ENCODE measurements around the gene FSTL3.

Gene FSTL3

DNA sequence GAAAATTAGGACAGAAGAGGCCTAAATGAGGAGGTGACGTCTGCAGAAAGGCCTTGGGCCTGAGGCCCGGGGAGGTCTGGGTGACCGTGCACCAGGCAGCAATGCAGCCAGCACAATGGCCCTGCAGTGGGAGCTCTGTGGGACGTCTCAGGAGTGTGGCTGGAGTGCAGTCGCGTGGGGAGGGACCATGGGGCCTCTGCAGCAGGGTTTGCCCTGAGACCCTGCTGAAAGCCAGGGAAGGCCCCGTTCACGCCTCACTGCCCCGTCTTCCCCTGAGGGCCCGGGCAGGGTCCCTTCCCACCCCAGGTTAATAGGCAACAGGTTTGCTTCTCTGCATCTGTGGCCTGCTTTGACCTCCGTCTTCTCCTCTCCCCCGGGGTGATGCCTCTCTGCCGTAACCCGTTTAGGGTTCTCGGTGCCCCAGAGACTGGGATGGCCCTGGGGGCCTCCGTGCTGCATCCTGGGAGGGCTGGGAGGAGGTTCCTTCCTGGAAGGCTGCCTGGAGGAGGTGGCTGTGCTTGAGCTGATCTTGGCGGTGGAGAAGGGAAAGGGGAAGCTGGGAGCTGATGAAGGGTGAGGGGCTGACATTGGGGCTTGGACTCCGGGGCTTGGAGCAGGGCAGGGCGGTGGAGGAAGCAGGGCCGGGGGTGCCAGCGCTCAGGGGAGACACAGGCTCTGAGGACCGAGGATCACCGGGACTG is 42.2 kb downstream of the FSTL3 start:
- no peaks in the 10 kb centered on the region for H3K9me3 ChIP-seq (ENCODE audit: severe bottlenecking)
- H3K4me1 ChIP-seq (ENCODE audit: insufficient read depth, poor library complexity, severe bottlenecking): no peaks in the 10 kb centered on the region
- TF ChIP-seq, protein P1, sequence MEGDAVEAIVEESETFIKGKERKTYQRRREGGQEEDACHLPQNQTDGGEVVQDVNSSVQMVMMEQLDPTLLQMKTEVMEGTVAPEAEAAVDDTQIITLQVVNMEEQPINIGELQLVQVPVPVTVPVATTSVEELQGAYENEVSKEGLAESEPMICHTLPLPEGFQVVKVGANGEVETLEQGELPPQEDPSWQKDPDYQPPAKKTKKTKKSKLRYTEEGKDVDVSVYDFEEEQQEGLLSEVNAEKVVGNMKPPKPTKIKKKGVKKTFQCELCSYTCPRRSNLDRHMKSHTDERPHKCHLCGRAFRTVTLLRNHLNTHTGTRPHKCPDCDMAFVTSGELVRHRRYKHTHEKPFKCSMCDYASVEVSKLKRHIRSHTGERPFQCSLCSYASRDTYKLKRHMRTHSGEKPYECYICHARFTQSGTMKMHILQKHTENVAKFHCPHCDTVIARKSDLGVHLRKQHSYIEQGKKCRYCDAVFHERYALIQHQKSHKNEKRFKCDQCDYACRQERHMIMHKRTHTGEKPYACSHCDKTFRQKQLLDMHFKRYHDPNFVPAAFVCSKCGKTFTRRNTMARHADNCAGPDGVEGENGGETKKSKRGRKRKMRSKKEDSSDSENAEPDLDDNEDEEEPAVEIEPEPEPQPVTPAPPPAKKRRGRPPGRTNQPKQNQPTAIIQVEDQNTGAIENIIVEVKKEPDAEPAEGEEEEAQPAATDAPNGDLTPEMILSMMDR (IDR thresholded peaks at IDR 0.05; ENCODE audit: poor library complexity, severe bottlenecking): no peak
- no peak overlapping the region for H3K4me3 ChIP-seq (ENCODE audit: severe bottlenecking)
- ATAC-seq (ENCODE audit: low read depth) (no peak), DNase-seq (ENCODE audit: low spot score) (no peak)
- no peak overlapping the region for H3K27ac ChIP-seq (ENCODE audit: poor library complexity, severe bottlenecking)
- no peaks in the 10 kb centered on the region for H3K36me3 ChIP-seq (ENCODE audit: low read depth)
- H3K27me3 ChIP-seq (ENCODE audit: insufficient read depth, poor library complexity, severe bottlenecking): no peaks in the 10 kb centered on the region

DNA sequence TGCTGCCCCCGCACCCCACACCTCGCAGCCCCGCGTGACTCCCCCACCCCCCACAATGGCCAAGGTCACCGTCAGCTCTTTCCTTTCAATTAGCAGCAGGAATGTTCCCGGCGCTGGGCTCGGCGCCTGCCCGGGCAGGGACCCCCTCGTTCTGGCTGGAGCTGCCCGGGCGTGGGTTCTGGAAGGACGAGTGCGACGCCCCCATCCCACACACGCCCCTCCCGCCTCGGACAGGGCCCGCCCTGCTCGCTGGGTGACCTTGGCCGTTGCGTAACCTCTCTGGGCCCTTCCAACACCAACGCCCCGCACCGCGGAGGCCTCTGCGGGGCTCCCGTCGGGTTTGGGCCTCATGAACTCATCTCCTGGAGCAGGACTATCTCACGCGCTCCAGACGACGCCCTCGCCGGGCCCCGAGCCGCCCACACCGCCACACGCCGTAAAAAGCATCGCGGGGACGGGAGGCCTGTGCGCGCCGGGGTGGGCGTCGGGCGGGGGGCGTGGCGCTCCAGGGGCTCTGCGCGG is 42.9 kb downstream of the FSTL3 start:
- Histone ChIP-seq H3K27ac (ENCODE audit: poor library complexity, severe bottlenecking) (no peak overlapping the region), H3K4me1 (ENCODE audit: insufficient read depth, poor library complexity, severe bottlenecking) (no peaks in the 10 kb centered on the region), H3K36me3 (ENCODE audit: low read depth) (no peaks in the 10 kb centered on the region), H3K9me3 (ENCODE audit: severe bottlenecking) (no peaks in the 10 kb centered on the region), H3K4me3 (ENCODE audit: severe bottlenecking) (no peak overlapping the region), H3K27me3 (ENCODE audit: insufficient read depth, poor library complexity, severe bottlenecking) (no peaks in the 10 kb centered on the region)
- DNase-seq (ENCODE audit: low spot score): no peak
- no peak for ATAC-seq (ENCODE audit: low read depth)
- TF ChIP-seq, protein P1 (IDR thresholded peaks at IDR 0.05; ENCODE audit: poor library complexity, severe bottlenecking): no peak

DNA sequence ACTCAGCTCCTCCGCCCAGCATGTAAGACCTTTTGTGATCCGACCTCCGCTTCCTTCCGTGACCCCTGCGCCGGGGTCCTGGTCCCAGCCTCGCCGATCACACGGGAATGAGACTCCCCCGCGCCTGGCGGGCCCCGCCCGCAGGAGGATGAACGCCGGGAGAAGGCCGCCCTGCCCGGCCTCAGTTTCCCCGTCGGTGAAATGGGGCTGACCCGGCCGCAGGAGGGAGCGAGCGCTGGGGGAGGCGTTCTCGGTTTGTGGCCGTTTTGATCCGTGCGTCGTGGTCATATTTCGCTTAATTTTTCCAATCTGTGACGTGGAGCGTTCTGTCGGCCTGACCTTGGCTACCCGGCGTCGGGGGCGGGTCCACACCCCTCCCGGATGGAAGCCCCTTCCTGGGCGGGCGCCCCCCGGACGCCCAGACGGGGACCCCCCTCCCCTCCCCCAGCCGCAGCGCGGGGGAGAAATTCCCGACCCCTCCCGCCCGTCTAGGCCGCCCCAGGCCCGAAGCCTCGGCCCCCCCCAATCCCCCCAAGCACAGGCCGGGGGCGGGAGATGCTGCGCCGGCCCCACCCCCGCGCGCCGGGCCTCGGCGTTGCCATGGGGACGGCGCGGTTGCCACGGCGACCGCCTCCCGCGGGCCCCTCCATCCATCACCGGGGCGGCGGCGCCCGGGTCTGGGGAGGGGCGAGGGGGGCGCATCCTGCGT is 43.6 kb downstream of the FSTL3 start:
- TF ChIP-seq, protein P1 (IDR thresholded peaks at IDR 0.05; ENCODE audit: poor library complexity, severe bottlenecking): no peak
- DNase-seq (ENCODE audit: low spot score): no peak
- no peaks in the 10 kb centered on the region for H3K4me1 ChIP-seq (ENCODE audit: insufficient read depth, poor library complexity, severe bottlenecking)
- H3K27me3 ChIP-seq (ENCODE audit: insufficient read depth, poor library complexity, severe bottlenecking): no peaks in the 10 kb centered on the region
- ATAC-seq (ENCODE audit: low read depth): no peak
- no peak overlapping the region for H3K27ac ChIP-seq (ENCODE audit: poor library complexity, severe bottlenecking)
- no peaks in the 10 kb centered on the region for H3K36me3 ChIP-seq (ENCODE audit: low read depth)
- no peak overlapping the region for H3K4me3 ChIP-seq (ENCODE audit: severe bottlenecking)
- H3K9me3 ChIP-seq (ENCODE audit: severe bottlenecking): no peaks in the 10 kb centered on the region

DNA sequence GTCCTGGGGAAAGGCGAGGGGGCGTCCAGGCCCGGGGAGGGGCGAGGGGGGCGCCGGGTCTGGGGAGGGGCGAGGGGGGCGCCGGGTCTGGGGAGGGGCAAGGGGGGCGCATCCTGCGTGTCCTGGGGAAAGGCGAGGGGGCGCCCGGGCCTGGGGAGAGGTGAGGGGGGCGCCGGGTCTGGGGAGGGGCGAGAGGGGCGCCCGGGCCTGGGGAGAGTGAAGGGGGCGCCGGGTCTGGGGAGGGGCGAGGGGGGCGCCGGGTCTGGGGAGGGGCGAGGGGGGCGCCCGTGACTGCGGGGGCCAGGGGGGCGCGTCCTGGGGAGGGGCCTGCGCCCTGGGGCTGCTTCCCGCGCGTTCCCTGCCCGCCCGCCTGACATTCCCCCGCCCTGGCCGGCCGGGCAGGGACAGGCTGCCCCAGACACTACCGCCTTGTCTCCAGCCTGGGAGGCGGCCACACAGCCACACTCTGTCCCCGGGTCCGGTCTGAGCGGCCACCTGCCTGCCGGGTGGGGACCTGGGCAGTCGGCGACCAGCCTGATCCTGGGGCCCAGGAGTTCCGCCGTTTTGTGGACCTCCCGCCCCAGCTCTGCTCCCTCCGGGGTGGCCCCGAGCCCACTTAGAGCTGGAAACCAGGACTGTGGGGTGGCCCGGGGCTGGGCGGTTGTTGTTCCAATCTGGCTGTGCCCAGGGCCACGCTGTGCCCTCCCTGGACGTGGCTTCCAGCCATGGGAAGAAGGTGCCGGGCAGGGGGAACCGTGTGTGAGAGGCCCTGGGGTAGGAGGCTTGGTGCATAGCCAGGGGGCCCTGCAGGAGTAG is 44.4 kb downstream of the FSTL3 start:
- ATAC-seq (ENCODE audit: low read depth) (no peak), DNase-seq (ENCODE audit: low spot score) (no peak)
- no peaks in the 10 kb centered on the region for H3K27me3 ChIP-seq (ENCODE audit: insufficient read depth, poor library complexity, severe bottlenecking)
- H3K4me1 ChIP-seq (ENCODE audit: insufficient read depth, poor library complexity, severe bottlenecking): no peaks in the 10 kb centered on the region
- H3K27ac ChIP-seq (ENCODE audit: poor library complexity, severe bottlenecking): no peak overlapping the region
- H3K36me3 ChIP-seq (ENCODE audit: low read depth): no peaks in the 10 kb centered on the region
- H3K4me3 ChIP-seq (ENCODE audit: severe bottlenecking): no peak overlapping the region
- TF ChIP-seq, protein P1 (IDR thresholded peaks at IDR 0.05; ENCODE audit: poor library complexity, severe bottlenecking): no peak
- no peaks in the 10 kb centered on the region for H3K9me3 ChIP-seq (ENCODE audit: severe bottlenecking)
